CD4-positive, alpha-beta T cell treated with Interleukin-17A for 4 hours (primary cell): ENCODE measurements around the gene PTPRU.
"Not testable (repeated sequence)": the region's sequence is repeated elsewhere in the genome, so short reads cannot be mapped to it uniquely, and the experiment has no call there.

ENCODE experiments used
- DNase-seq: peaks from one replicate; pipeline ENCODE4 v3.0.0-alpha.2; 2020; ENCODE audit warnings: mixed read lengths

PTPRU gene

GRCh38 chr1:29235955-29236711 is at the start of gene PTPRU:
PTPRU (plus strand) TSS chr1:29236522; CDS start chr1:29236645, 123 bp downstream.
- DNase-seq, result peak; percentile 85

- DNase-seq, result no peak
These were observed 49.6 kb upstream of the PTPRU start for GRCh38 chr1:29186707-29187106.

DNA sequence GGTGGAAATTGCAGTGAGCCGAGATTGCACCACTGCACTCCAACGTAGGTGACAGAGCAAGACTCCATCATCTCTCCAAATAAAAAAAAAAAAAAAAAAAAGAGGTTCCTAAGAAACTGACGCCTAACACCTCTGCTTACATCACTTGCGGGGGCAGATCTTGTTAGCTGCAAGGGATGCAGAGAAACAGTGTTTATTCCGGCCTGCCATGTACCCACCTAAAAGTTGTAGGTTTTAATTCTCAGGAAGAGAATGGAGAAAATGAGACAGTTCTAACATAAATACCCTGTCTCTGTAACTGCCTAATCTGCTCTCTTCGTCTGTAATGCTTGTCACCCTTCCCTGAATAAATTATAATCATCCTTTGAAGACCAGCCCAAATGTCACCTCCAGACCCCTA is 45.6 kb upstream of the PTPRU start:
- no peak for DNase-seq

DNA sequence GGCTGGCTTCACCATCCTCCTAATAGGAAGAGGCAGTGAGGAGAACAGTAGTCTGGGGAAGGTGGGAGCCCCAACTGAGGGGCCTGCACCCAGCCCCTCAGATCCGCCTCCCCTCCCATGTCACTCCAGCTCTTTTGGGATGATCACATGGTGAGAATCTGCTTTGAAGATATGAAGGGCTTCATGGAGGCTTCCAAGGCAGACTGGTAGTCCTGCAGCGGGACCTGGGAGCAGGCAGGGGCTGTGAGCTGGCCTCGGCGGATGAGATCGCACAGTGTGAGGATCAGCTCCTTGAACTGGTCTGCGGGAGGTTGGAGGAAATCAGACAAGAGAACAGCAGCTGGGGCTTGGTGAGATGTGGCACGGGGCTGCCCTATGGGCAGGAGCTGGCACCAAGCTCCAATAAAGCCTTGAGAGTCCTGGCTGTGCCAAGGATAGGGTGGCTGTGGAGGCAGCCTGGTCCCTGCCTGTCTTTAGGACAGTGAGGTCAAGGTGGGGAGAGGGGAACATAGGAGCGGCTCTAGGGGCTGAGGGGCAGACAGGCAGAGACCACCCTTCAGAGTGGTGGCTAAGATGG is 42.4 kb upstream of the PTPRU start:
- no peak for DNase-seq

GRCh38 chr1:29195881-29196291 is 40.4 kb upstream of the PTPRU start:
- DNase-seq, result no peak

- DNase-seq, result no peak
These were observed 39.3 kb upstream of the PTPRU start for GRCh38 chr1:29196863-29197589.

DNA sequence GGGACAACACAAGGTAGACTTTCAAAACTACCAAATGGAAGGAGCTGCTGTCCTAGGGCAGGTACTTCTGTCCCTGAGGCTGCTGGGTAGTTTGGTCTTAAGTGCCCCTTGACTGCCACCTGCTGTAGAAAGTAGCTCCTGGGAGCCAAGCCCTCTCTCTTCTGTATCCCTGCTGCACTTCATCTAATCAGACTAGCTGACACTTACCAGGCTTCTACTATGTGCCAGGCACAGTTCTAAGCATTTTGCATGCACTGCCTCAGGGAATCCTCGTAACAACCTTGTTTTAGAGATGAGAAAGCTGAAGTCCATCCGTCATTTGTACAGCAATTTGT is 38.8 kb upstream of the PTPRU start:
- peak; percentile 44 for DNase-seq

GRCh38 chr1:29197993-29198392 is 38.3 kb upstream of the PTPRU start:
- no peak for DNase-seq

GRCh38 chr1:29200906-29201594 is 35.3 kb upstream of the PTPRU start:
- DNase-seq, result no peak

DNA sequence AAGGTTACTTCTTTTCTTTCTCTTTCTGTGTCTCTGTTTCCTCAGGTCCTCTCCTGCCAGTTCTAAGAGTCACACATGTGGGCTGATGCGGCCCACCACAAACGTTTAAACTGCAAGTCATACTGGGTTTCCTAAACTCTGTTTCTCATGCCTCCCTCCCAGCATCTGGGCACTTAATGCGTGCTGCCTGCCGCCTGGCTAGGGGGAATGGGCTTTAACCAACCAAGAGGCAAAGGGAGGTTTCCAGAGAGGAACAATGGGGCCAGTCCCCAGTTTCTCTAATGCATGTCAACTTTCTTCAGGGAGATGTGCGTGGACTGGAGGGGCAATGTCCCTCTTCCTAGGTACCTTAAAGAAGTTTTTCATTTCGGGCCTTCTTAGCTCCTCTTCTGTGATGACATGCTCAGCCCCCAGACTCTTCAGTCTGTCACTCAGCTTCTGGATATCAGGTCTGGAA is 34.7 kb upstream of the PTPRU start:
- DNase-seq, result no peak

DNA sequence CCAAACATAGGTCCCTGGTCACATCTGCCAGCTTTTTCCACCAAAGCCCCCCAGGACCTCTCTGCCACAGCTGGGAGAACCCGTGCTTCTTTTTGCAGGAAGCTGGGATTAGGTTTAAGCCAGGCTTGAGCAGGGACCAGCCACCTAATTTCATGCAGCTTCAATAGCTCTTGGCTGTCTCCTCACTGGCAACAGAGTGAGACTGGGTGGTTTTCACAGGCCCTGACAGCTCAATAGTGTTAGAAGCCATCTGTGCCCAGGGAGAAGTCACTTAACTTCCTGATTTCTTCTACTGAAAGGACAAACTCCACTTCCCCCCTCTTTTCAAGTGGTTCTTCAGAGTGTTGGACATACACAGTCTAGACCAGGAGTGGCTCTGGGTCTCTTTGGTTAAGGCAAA is 34.3 kb upstream of the PTPRU start:
- no peak for DNase-seq

- DNase-seq, result peak; percentile 94
These were observed 33.6 kb upstream of the PTPRU start for GRCh38 chr1:29202584-29203340.

- DNase-seq, result no peak
These were observed 27.9 kb upstream of the PTPRU start for GRCh38 chr1:29208442-29208841.

DNA sequence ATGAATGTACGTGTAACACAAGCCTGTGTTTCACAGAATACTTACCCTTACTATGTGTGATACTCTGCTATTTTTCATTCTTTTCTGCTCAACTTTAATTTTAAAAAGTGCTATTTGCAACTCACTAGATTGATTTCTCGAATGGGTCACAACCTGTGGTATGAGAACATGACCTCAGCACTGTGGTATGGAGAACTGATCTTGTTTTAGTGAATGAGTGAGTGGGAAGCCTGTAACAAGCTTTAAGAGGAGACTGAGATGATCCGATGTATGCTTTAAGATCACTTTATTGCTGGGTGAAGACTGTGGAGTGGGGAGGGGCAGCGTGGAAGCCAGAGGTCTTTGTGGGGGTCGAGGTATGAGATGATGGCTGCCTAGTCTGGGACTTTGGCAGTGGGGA is 27.1 kb upstream of the PTPRU start:
- DNase-seq, result no peak

DNA sequence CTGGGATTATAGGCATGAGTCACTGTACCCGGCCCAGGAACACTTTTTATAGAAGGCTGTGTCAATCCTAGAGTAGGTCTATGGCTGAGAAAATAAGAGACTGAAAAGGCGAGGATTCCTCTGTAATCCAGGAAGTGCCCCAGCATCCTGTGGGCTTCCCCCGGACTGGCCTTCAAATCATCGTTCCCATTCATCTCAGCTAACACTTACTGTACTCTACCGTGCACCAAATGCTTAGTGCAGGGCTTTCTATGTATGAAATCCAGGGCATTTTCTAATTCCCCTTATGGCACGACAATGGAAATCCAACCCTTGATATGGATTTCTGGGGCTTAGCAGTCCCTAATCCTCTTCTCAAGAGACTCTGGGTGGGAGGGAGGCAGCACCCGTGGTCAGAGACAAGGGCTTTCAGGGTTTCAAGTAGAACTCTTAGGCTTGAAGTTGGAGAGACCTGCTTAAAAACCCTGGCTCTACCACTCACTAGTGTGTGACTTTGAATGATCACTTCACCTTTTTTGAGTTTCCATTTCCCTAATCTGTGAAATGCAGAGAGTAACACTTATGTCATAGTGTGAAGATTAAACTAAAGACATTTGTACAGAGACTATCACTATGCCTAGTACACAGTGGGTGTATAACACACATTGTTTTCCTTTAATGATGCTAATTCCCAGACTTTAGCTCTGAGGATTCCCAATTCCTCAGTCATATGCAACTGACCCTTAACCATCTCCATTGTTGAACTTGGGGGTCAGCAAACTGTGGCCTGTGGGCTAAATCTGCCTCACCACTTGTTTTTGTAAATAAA is 25.8 kb upstream of the PTPRU start:
- DNase-seq, result no peak

GRCh38 chr1:29211086-29212030 is 25.0 kb upstream of the PTPRU start:
- DNase-seq, result no peak

DNA sequence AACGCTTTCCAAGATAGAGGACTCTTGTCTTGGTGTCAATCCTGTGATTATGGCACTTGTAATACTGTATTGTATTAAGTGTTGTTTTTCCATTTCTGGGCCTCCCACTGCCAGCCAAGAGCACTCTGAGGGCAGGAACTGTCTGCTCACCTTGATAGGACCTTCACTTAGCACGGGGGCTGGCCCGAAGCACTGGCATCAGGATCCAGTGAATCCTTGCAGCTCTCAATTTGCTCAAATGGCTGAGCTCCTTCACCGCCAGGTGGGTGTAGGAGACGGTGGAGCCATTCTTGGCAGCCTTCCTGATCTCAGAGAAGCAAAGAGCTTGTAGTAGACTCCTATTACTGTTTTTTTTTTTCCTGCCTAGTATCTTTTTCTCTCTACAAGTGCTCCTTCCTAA is 23.3 kb upstream of the PTPRU start:
- no peak for DNase-seq

DNA sequence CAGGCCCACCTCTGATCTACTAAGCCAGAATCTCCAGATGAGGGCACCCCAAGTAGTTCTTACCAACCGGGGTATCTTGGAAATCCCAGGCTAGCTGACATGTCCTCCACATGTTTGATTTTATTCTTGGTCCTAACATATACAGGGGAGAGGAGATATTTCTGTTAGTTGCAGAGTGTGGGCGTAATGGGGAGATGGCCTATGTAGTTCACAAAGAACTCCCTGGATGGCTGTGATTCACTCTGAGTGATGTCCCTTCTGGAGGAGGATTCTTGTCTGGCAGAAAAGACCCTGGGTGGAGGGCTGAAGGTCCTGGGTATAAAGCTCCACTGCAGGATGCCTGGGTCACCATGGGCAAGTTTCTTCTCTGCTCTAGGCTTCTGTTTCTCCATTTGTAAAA is 18.7 kb upstream of the PTPRU start:
- DNase-seq, result no peak

DNA sequence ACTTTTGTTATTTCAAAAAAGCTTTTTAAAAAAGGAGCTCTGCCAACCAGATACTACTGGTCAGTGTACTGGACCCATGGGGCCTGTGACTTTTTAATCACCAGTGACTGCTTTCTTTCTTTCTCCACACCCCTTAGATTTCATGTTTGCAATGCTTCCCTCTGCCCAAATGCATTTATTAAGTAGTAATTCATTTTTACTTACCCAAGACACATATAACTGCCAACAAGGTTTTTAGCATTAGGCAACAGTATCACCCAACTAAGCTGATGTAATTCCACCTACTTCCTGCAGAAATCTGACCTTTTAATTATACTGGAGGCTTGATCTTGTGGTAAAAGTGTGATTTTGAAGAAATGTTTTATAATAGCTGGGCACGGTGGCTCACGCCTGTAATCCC is 18.1 kb upstream of the PTPRU start:
- no peak for DNase-seq

DNA sequence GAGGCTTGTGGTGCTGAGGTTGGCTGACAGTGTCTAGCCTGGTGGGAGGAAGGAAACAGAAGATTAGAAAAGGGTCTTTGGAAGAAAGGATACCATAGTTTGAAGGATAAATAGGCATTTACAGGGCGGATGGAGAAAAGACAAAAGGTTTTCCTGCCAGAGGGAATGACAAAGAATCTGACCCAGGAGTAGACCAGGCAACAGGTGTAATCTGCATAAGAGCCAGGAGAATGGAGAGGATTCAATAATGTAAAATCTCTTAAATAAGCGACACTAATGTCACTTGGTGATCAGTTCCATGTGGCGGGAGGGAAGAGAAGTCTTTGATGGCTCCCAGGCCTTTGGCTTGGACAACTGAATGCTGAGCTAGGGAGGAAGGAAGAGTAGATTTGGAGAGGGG is 15.0 kb upstream of the PTPRU start:
- no peak for DNase-seq

GRCh38 chr1:29222260-29222659 is 14.1 kb upstream of the PTPRU start:
- DNase-seq, result not testable (repeated sequence)
